Activated gamma-delta T cell treated with Interleukin-2 at 50 U/mL for 16 hours (primary cell): ENCODE data around the gene PIGU.
"Not testable (repeated sequence)": the region's sequence is repeated elsewhere in the genome, so short reads cannot be mapped to it uniquely, and the experiment has no call there.

Source experiments
- DNase-seq: peaks from one replicate; pipeline ENCODE4 v3.0.0-alpha.2; 2020

The PIGU gene

DNA sequence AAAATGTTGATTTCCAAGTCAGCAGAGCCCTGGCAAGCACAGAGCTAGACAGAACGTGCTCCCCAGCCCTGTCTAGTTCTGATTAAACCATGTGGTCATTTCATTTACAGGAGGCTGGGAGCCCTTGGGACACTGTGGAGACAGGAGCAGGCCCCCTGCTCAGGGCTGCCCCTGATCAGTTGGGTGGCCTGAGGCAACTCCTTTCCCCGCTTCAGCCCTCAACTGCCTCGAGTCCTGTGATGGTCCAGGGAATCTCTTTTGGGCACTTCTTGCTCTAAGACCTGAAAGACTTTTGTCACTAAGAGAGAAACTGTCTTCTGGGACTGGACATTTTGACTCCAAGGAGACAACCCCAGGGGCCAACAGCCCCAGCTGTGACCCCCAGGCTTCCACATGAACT, 147.2 kb downstream of the PIGU start:
- DNase-seq: no peak

DNA sequence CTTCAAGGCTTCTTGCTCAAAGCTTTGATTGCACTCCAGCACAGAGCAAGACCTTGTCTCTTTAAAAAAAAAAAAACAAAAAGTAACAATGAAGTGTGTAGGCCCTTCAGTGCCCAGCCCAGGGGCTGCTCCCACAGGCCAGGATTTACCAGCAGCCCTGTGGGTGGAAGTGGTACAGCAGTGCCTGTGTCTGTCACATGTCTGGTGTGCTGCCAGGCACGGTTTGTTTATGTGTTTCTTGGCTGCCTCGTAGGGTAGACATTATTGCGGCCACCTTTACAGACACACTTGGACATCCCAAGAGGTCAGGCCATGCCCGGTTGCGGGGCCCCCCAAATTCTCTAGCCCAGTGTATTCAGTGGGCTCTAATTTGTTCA, 148.0 kb downstream of the PIGU start:
- no peak for DNase-seq

- DNase-seq: no peak
Measured at GRCh38 chr20:34527016-34527415, 149.9 kb downstream of the PIGU start.

GRCh38 chr20:34526466-34526865, 150.4 kb downstream of the PIGU start:
- no peak for DNase-seq

DNA sequence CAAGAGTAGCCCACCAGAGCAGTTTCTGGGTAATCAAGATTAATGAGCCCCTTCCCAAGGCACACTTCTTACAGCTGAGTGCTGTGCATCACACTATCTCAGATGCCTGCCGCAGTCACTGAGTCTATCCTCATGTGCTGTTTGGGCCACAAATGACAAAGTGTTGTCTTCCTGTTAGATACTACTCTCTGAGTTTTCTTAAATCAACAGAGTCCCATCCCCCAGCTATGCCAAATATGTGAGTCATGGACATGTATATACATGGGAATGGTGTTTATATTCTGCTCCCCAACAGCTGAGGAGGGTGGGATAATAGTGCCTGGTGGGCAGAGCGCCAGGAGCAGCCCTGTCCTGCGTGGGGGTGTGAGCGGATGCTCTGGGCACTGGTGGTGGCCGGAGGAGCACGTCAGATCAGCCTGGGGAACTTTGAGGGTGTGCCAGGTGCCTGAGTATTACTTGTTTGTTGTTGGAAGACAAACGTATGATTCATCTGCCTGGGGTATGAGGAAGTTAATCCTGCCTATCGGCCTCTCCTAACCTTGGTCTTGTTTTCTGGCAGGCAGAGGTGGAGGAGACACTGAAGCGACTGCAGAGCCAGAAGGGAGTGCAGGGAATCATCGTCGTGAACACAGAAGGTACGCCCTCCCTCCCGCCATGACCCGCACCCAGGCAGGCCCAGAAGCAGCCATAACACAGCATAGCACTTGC, 151.0 kb downstream of the PIGU start:
- DNase-seq: no peak

GRCh38 chr20:34525342-34525708, 151.6 kb downstream of the PIGU start:
- no peak for DNase-seq

DNA sequence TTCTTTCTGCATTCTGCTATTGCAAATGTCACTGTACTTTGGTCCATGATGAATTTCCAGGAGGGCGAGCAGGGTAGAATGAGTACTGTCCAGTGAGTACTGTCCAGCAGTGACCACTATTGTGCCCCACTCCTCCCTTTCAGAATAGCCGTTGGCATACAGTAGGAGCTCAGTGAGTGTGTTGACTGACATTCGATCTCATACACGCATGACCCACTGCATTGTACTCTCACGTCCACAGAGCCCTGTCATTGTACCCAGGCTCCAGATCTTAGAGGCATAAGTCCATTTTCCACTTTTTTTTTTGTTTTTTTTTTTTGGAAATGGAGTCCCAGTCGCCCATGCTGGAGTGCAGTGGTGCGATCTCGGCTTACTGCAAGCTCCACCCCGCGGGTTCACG, 152.5 kb downstream of the PIGU start:
- DNase-seq: no peak

DNA sequence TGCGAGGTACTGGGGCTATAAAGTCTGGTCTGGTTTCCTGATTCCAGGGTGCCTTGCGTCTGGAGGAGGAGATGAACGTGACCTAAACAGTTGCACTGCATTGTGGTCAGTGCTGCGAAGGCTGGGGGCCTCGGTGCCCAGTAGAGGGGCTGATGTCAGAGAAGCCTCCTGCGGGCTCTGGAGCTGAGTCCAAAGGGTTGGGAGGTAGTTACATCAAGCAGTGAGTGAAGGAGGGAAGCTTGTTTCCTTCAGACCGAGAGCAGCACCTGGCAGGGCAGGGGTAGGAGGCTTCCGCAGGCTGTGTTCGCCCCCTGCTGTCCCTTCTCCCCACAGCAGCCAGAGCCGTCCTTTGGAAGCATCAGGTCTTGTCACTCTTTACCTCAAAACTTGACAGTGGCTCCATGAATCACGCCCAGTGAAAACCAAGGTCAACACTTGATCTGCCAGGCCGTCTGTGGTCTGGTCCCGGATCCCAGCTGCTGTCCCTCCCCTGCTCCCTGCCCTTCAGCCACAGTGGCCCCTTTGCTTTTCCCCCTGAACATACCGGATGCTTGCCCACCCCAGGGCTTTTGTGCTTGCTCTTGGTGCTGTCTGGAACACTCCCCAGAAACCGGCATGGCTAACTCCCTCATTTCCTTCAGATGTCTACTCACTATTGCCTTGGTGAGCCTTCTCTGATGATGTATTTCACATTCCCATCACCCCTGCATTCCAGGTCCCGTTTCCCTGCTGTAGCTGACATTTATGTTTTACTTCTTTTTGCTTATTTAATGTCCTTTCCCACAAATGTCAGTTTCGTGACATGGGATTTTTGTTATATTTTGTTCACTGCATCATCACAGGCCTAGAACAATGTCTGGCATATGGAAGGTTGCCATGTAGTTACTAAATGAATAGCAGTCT, 153.7 kb downstream of the PIGU start:
- DNase-seq: peak; percentile 45

- not testable (repeated sequence) for DNase-seq
Measured at GRCh38 chr20:34519841-34520240, 157.1 kb downstream of the PIGU start.

DNA sequence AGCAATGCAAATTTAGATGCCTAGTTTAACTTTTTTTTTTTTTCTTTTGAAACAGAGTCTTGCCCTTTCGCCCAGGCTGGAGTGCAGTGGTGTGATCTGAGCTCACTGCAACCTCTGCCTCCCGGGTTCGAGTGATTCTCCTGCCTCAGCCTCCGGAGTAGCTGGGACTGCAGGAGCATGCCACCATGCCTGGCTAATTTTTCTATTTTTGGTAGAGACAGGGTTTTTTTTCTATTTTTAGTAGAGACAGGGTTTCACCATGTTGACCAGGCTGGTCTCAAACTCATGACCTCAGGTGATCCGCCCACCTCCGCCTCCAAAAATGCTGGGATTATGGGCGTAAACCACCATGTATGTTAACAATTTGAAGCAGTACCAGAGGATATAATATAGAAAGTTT, 158.0 kb downstream of the PIGU start:
- not testable (repeated sequence) for DNase-seq

DNA sequence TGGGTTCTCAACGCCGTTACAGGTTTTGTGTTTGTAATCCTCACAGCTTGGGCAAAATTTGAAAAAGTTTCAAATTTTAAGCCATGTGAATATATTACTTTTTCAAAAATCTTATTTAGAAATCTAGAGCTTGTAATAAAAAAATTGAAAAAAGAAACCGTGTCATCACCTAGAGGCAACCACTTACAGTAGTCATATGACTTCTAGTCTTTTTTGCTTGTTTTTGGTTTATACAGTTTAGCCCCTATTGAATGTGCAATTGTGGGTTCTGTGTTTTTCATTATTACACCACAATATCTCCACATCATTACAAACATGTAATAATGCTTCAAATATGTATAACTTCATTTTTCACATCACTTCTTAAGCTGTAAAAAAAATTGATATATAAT, 159.8 kb downstream of the PIGU start:
- no peak for DNase-seq

DNA sequence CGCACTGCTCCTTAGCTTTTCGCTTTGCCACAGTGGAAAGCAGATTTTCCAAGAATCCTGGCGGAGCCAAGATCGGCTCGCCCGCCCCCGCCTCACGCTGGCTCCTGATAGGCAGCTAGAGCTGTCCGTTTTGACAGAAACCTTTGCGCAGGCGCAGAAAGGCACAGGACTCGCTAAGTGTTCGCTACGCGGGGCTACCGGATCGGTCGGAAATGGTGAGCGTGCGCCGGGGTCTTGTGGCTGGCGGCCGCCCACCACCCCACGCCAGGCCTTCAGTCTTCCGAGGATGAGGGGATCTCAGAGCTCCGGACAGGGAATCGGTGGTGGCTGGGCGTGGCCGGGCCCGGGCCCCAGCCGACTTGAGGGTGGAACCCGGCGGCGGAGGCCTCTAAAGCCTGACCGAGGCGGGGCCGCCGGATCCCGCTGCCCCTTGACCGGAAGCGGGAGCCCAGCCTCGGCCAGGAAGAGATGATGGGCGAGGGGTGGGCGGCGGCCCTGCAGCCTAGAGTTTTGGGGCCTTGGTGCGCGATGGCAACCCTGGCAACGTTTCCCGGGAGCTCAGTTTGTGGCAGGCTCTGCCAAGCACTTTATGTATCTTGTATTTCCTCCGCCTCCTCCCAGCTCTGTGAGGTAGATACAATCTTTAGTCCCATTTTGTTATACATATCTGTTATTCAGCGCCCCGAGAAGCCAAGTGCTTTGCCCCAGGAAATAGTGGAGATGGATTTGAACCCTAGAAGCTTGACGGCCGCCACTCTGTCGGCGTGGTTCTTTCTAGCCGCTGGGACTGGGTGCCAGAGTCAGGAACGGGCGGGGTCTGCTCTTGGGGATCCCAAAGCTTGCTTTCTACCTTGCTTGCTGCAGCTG, 160.4 kb downstream of the PIGU start, which contains the start of gene DYNLRB1:
DYNLRB1 (plus strand) TSS at position 176 of the 867 bp plus-strand sequence; CDS start at position 213, 37 bp downstream.
- peak; percentile 94 for DNase-seq

GRCh38 chr20:34515484-34516246, 161.2 kb downstream of the PIGU start:
- DNase-seq: peak; percentile 64

DNA sequence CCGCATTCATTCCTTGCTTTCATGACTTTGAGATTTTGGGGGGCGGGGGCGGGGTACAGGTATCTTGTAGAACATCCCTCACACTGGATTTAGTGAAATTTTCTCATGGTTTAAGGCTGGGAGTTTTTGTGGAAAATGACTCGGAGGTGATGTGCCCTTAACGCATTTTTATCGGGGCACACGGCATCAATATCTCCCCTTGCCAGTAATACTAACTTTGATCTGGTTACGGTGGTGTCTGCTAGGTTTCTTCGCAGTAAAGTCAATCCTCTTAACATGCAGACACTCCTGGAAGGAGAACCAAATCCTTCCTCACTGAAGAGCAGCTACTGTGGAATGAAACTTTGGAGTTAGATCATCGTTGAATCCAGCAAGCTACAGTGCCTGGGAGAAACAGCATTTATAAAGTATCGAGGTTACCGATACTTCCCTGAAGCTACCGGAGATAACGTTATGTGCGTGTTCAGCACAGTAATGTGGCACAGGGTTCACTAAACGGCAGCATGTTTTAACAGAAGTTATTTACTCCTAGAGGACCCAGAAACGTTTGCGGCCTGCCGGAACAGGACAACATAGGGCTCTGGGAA, 161.9 kb downstream of the PIGU start:
- no peak for DNase-seq

DNA sequence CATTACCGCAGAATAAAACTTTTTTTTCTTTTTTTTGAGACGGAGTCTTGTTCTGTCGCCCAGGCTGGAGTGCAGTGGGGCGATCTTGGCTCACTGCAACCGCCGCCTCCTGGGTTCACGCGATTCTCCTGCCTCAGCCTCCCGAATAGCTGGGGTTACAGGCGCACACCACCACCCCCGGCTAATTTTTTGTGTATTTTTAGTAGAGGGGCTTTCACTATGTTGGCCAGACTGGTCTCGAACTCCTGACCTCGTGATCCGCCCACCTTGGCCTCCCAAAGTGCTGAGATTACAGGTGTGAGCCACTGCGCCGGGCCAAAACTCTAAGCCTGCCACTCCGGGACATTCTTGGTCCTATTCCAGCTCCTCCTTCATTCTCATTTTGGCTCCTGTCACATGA, 162.9 kb downstream of the PIGU start:
- not testable (repeated sequence) for DNase-seq

DNA sequence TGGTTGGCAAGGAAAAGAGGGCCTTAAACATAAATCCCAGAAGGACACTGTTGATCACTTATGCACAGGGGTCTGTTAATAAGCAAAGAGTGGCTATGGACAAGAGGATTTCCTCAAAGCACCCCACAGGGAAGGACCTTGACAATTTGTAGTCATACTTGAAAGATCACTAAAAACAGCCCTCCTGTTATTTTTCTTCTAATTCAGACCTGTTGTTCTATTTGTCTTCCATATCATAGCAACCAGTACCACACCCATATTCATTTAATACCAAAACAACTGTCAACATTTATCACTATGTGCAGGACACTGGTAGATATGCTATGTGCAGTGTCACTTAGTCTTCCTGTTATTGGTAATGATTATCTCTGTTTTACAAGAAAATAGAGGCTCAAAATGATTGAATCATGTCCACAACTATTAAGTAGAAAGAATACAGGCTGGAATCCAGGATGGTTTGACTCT, 163.9 kb downstream of the PIGU start:
- DNase-seq: no peak

- no peak for DNase-seq
Measured at GRCh38 chr20:34512266-34512954, 164.5 kb downstream of the PIGU start.

DNA sequence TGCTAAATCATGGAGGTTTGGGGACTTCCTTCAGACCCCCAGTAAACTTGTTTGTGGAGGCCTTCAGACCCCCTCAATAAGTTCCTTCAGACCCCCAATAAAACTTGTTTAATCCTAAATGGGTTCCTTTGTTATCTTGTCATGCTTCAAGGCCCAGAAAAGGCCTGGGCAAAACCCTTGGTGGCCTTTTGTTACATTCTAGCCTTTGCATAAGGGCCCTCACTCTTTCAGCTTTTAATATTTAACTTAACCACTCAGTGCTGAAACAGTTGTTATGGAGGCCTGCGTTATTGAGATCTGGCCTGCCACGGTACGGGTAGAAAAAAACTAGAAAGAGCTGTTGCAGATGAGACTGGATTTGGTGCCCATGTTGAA, 165.0 kb downstream of the PIGU start:
- no peak for DNase-seq

- no peak for DNase-seq
Measured at GRCh38 chr20:34510575-34510974, 166.3 kb downstream of the PIGU start.
